Upper lobe of left lung (tissue), 4 donors: Measurements from ENCODE around the gene NT5DC1.
"Not testable (repeated sequence)": the region's sequence is repeated elsewhere in the genome, so short reads cannot be mapped to it uniquely, and the experiment has no call there.

Experiments used
- CTCF ChIP-seq, 6 experiments: fragments of 450-650 bp in 4 of 6; fragments of 200-600 bp in 2 of 6; sonication (generic) in 2 of 6; IDR thresholded peaks; one replicate each; pipeline ENCODE4 v1.5.1; 2016 to 2019; ENCODE audit warnings: antibody characterized with exemption in 6 of 6
- POLR2AphosphoS5 ChIP-seq, 2 donors: sonication (generic); formaldehyde crosslinking; IDR thresholded peaks; one replicate each; pipeline ENCODE4 v1.5.1; 2017; ENCODE audit warnings: antibody characterized with exemption in 2 of 2

GRCh38 chr6:116096048-116096759 is 4.4 kb upstream of the NT5DC1 start:
- TF ChIP-seq CTCF, POLR2AphosphoS5 (IDR thresholded peaks at IDR 0.05): not testable (repeated sequence)
